GM18507 (cell line): ENCODE results near the gene TSHZ2.
"Not testable (repeated sequence)": the region's sequence is repeated elsewhere in the genome, so short reads cannot be mapped to it uniquely, and the experiment has no call there.

Experiments used
- DNase-seq: peaks from one replicate; pipeline ENCODE4 v3.0.0; 2011; ENCODE audit warnings: low read depth; ENCODE audit not compliant: insufficient read length; ENCODE audit errors: extremely low spot score
- FAIRE-seq: peaks from 2 replicates; lab custom pipeline; 2011; peaks lifted over from hg19 to GRCh38; lab: Jason Lieb, UNC

Gene TSHZ2

GRCh38 chr20:53306192-53306805, 334.1 kb downstream of the TSHZ2 start:
- DNase-seq (no peak), FAIRE-seq (no peak)

GRCh38 chr20:53307964-53308597, 335.9 kb downstream of the TSHZ2 start:
- FAIRE-seq (no peak), DNase-seq (no peak)

GRCh38 chr20:53309515-53309914, 337.4 kb downstream of the TSHZ2 start:
- no peak for FAIRE-seq
- no peak for DNase-seq

GRCh38 chr20:53312957-53313356, 340.8 kb downstream of the TSHZ2 start:
- DNase-seq (no peak), FAIRE-seq (no peak)

GRCh38 chr20:53316206-53316937, 344.2 kb downstream of the TSHZ2 start:
- no peak for FAIRE-seq
- DNase-seq: no peak

- FAIRE-seq (no peak), DNase-seq (no peak)
These were observed 347.0 kb downstream of the TSHZ2 start for GRCh38 chr20:53319200-53319599.

GRCh38 chr20:53319716-53320115, 347.6 kb downstream of the TSHZ2 start:
- FAIRE-seq: no peak

GRCh38 chr20:53320701-53321100, 348.5 kb downstream of the TSHZ2 start:
- FAIRE-seq: no peak
- DNase-seq: no peak

More at GRCh38 chr20:53319716-53320115, 347.6 kb downstream of the TSHZ2 start:
- DNase-seq: no peak

- DNase-seq: no peak
- FAIRE-seq: no peak
These were observed 349.4 kb downstream of the TSHZ2 start for GRCh38 chr20:53321596-53321995.

- DNase-seq: no peak
- no peak for FAIRE-seq
These were observed 350.5 kb downstream of the TSHZ2 start for GRCh38 chr20:53322651-53323050.

- DNase-seq, FAIRE-seq: not testable (repeated sequence)
These were observed 351.3 kb downstream of the TSHZ2 start for GRCh38 chr20:53323460-53323859.

- FAIRE-seq (no peak), DNase-seq (no peak)
These were observed 352.7 kb downstream of the TSHZ2 start for GRCh38 chr20:53324816-53325215.

GRCh38 chr20:53328961-53329360, 356.8 kb downstream of the TSHZ2 start:
- DNase-seq (no peak), FAIRE-seq (no peak)

GRCh38 chr20:53329781-53330180, 357.6 kb downstream of the TSHZ2 start:
- FAIRE-seq (no peak), DNase-seq (no peak)

GRCh38 chr20:53330601-53331140, 358.5 kb downstream of the TSHZ2 start:
- FAIRE-seq (no peak), DNase-seq (no peak)

- DNase-seq: no peak
- FAIRE-seq: no peak
These were observed 359.2 kb downstream of the TSHZ2 start for GRCh38 chr20:53331151-53331973.

- no peak for DNase-seq
These were observed 360.1 kb downstream of the TSHZ2 start for GRCh38 chr20:53332022-53332837.

GRCh38 chr20:53334861-53335260, 362.7 kb downstream of the TSHZ2 start:
- DNase-seq (no peak), FAIRE-seq (no peak)

More at GRCh38 chr20:53332022-53332837, 360.1 kb downstream of the TSHZ2 start:
- FAIRE-seq: no peak

- FAIRE-seq (no peak), DNase-seq (no peak)
These were observed 363.4 kb downstream of the TSHZ2 start for GRCh38 chr20:53335555-53335954.
